Hepatic stellate cell (primary cell): Measurements from ENCODE around the gene RBMS2.

Experiments used
- DNase-seq: peaks from one replicate; pipeline ENCODE4 v3.0.0; 2011; ENCODE audit warnings: low spot score

The RBMS2 gene

GRCh38 chr12:56585098-56585497, 63.5 kb downstream of the RBMS2 start:
- DNase-seq, result no peak

- DNase-seq, result no peak
Measured at GRCh38 chr12:56589783-56590182, 68.2 kb downstream of the RBMS2 start.

- DNase-seq, result no peak
Measured at GRCh38 chr12:56590237-56590830, 68.7 kb downstream of the RBMS2 start.

GRCh38 chr12:56591126-56591525, 69.5 kb downstream of the RBMS2 start:
- no peak for DNase-seq

- DNase-seq, result no peak
Measured at GRCh38 chr12:56591961-56592360, 70.3 kb downstream of the RBMS2 start.

- peak; percentile 89 for DNase-seq
Measured at GRCh38 chr12:56593909-56594621, 72.4 kb downstream of the RBMS2 start.

- no peak for DNase-seq
Measured at GRCh38 chr12:56596815-56597214, 75.2 kb downstream of the RBMS2 start.

- DNase-seq, result no peak
Measured at GRCh38 chr12:56599041-56599440, 77.4 kb downstream of the RBMS2 start.

GRCh38 chr12:56599797-56600196, 78.2 kb downstream of the RBMS2 start:
- DNase-seq, result no peak

- no peak for DNase-seq
Measured at GRCh38 chr12:56600753-56601152, 79.1 kb downstream of the RBMS2 start.

- DNase-seq, result no peak
Measured at GRCh38 chr12:56601503-56601902, 79.9 kb downstream of the RBMS2 start.

- no peak for DNase-seq
Measured at GRCh38 chr12:56602239-56602638, 80.6 kb downstream of the RBMS2 start.

GRCh38 chr12:56604355-56604754, 82.7 kb downstream of the RBMS2 start:
- DNase-seq, result no peak

GRCh38 chr12:56614627-56615026, 93.0 kb downstream of the RBMS2 start:
- no peak for DNase-seq

GRCh38 chr12:56616244-56616643, 94.6 kb downstream of the RBMS2 start:
- DNase-seq, result no peak

GRCh38 chr12:56616925-56617324, 95.3 kb downstream of the RBMS2 start:
- DNase-seq, result no peak

- DNase-seq, result no peak
Measured at GRCh38 chr12:56622535-56622934, 100.9 kb downstream of the RBMS2 start.

- no peak for DNase-seq
Measured at GRCh38 chr12:56626701-56627100, 105.1 kb downstream of the RBMS2 start.

- peak; percentile 75 for DNase-seq
Measured at GRCh38 chr12:56628671-56629458, 107.2 kb downstream of the RBMS2 start.

- DNase-seq, result peak; percentile 50
Measured at GRCh38 chr12:56629459-56630179, 108.0 kb downstream of the RBMS2 start.

- peak; percentile 93 for DNase-seq
Measured at GRCh38 chr12:56630180-56630632, 108.6 kb downstream of the RBMS2 start, which contains the start of gene BAZ2A. Gene BAZ2A, minus strand, starts transcription at chr12:56630326. Its CDS starts 12,796 bp downstream, at chr12:56617530.
